Measurements from ENCODE around the gene LAPTM5. TPM values are rescaled to one million over a fixed set of nuclear protein-coding genes. Genes with fewer than 3 reads are reported as not detected.

LAPTM5 gene
- polyA plus RNA-seq, 3 donors, result 1,019 to 1,669 (median 1,153) TPM

- no peak for TF ChIP-seq CTCF (IDR thresholded peaks at IDR 0.05)
- 61% methylated on average over 2 of the region's 5 CpGs for WGBS (ENCODE audit: insufficient coverage)
- Histone ChIP-seq H3K79me2 (ENCODE audit: insufficient read depth, low read length) (no peaks in the 10 kb centered on the region), H4K20me1 (ENCODE audit: insufficient read depth, low read length) (peaks cover 28% of the 10 kb centered on the region), H3K9me3 (replicated peaks in 1 of 2; ENCODE audit: control insufficient read depth in 1 of 2, insufficient read depth in 1 of 2, low read length in 2 of 2) (no peaks in the 10 kb centered on the region), H3K27ac (ENCODE audit: low read depth in 1 of 2, low read length in 2 of 2) (no peak overlapping the region), H3K4me2 (replicated peaks; ENCODE audit: extremely low read depth, low read length, poor library complexity, severe bottlenecking) (no peak overlapping the region), H3K9ac (ENCODE audit: insufficient read depth, low read length, poor library complexity, severe bottlenecking) (no peak overlapping the region), H2AFZ (ENCODE audit: insufficient read depth, low read depth, low read length, poor library complexity, severe bottlenecking) (no peak overlapping the region), H3K27me3 (ENCODE audit: control insufficient read depth in 2 of 2, insufficient read depth in 2 of 2, low read length in 2 of 2) (no peaks in the 10 kb centered on the region), H3K36me3 (replicated peaks in 1 of 2; ENCODE audit: control insufficient read depth in 1 of 2, insufficient read depth in 2 of 2, low read length in 2 of 2) (no peaks in the 10 kb centered on the region), H3K4me3 (replicated peaks in 1 of 3; ENCODE audit: low read depth in 2 of 3, low read length in 3 of 3) (no peak overlapping the region), H3K4me1 (ENCODE audit: control insufficient read depth in 1 of 2, insufficient read depth in 2 of 2, low read length in 2 of 2) (peaks cover 14 to 19% of the 10 kb centered on the region in 2 donors)
- peaks cover 15% of the 10 kb centered on the region for H3K4me1 Mint-ChIP-seq
- no peak overlapping the region for H3K4me3 Mint-ChIP-seq
- H3K9me3 Mint-ChIP-seq, result no peaks in the 10 kb centered on the region
- H3K27ac Mint-ChIP-seq, result no peak overlapping the region
- peaks cover 0 to 2% (median 2%) of the 10 kb centered on the region in 3 donors for H3K27me3 Mint-ChIP-seq (ENCODE audit: low read depth in 3 of 3)
- peaks cover 7 to 10% of the 10 kb centered on the region in 2 donors for H3K36me3 Mint-ChIP-seq
- intact Hi-C loops (cut with micrococcal nuclease), result loop anchor here in 1 of 2 donors (5.0 kb wide), 2 partner anchors 52 to 202 kb away; no protein-coding TSS in a partner anchor
- no peak for DNase-seq
These were observed 32.7 kb downstream of the LAPTM5 start for GRCh38 chr1:30724655-30725421.

DNA sequence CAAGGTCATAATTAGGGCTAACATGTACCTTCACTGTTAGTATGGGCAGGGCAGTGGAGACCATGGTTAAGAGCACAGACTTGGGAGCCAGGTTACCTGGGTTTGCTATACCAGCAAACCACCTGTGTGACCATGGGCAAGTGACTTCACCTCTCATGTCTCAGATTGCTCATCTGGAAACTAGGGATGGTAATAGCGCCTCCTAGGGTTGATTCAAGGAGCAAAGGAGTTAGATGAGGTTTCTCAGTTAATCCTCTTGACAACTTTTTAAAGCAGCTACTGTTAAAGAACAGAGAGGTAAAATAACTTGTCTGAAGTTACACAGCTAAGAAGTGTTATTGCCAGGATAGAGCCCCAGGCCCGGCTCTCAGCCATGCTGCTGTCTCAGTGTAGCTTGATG, 33.4 kb downstream of the LAPTM5 start:
- no peak overlapping the region for H3K9ac ChIP-seq (ENCODE audit: insufficient read depth, low read length, poor library complexity, severe bottlenecking)
- H3K4me1 Mint-ChIP-seq, result peaks cover 21% of the 10 kb centered on the region
- H3K36me3 ChIP-seq (replicated peaks in 1 of 2; ENCODE audit: control insufficient read depth in 1 of 2, insufficient read depth in 2 of 2, low read length in 2 of 2), result no peaks in the 10 kb centered on the region
- H4K20me1 ChIP-seq (ENCODE audit: insufficient read depth, low read length), result peaks cover 31% of the 10 kb centered on the region
- H3K4me3 Mint-ChIP-seq, result no peak overlapping the region
- H3K4me1 ChIP-seq (ENCODE audit: control insufficient read depth in 1 of 2, insufficient read depth in 2 of 2, low read length in 2 of 2), result peaks cover 20 to 24% of the 10 kb centered on the region in 2 donors
- TF ChIP-seq CTCF (IDR thresholded peaks at IDR 0.05), result peak; percentile 30
- H3K36me3 Mint-ChIP-seq, result peaks cover 7 to 10% of the 10 kb centered on the region in 2 donors
- H3K9me3 ChIP-seq (replicated peaks in 1 of 2; ENCODE audit: control insufficient read depth in 1 of 2, insufficient read depth in 1 of 2, low read length in 2 of 2), result no peaks in the 10 kb centered on the region
- no peak overlapping the region for H3K4me3 ChIP-seq (replicated peaks in 1 of 3; ENCODE audit: low read depth in 2 of 3, low read length in 3 of 3)
- intact Hi-C loops (cut with micrococcal nuclease), result loop anchor here in 1 of 2 donors (5.0 kb wide), 2 partner anchors 53 to 203 kb away; no protein-coding TSS in a partner anchor
- H3K27me3 Mint-ChIP-seq (ENCODE audit: low read depth in 3 of 3), result peaks cover 0 to 2% (median 2%) of the 10 kb centered on the region in 3 donors
- no peak overlapping the region for H3K27ac ChIP-seq (ENCODE audit: low read depth in 1 of 2, low read length in 2 of 2)
- H3K79me2 ChIP-seq (ENCODE audit: insufficient read depth, low read length), result no peaks in the 10 kb centered on the region
- DNase-seq, result no peak
- no peaks in the 10 kb centered on the region for H3K27me3 ChIP-seq (ENCODE audit: control insufficient read depth in 2 of 2, insufficient read depth in 2 of 2, low read length in 2 of 2)
- peak overlapping the region in 2 of 7 donors; percentile 62 to 72 for H3K27ac Mint-ChIP-seq
- H3K4me2 ChIP-seq (replicated peaks; ENCODE audit: extremely low read depth, low read length, poor library complexity, severe bottlenecking), result no peak overlapping the region
- no peaks in the 10 kb centered on the region for H3K9me3 Mint-ChIP-seq
- H2AFZ ChIP-seq (ENCODE audit: insufficient read depth, low read depth, low read length, poor library complexity, severe bottlenecking), result no peak overlapping the region
- 71% methylated on average over 1 of the region's 2 CpGs for WGBS (ENCODE audit: insufficient coverage)
